ENCODE data around the gene DCLK1. TPM values are rescaled to one million over a fixed set of nuclear protein-coding genes. Genes with fewer than 3 reads are reported as not detected.

DCLK1 gene
- total RNA-seq, 1 experiment from 2014 or later, result 36.2 TPM

- H3K27me3 Mint-ChIP-seq (ENCODE audit: low read depth), result no peaks in the 10 kb centered on the region
- Histone ChIP-seq H2AFZ (ENCODE audit: low read length) (no peak overlapping the region), H2BK15ac (ENCODE audit: low read depth, low read length) (no peak overlapping the region), H2BK20ac (ENCODE audit: low read depth, low read length, poor library complexity, severe bottlenecking) (no peak overlapping the region), H2BK12ac (ENCODE audit: insufficient read length, low read depth, low read length) (no peak overlapping the region), H2AK5ac (ENCODE audit: insufficient read length, low read length) (no peak overlapping the region), H2BK5ac (ENCODE audit: insufficient read length, low read length) (no peak overlapping the region), H3K14ac (ENCODE audit: insufficient read depth, low read length) (no peak overlapping the region), H4K20me1 (ENCODE audit: control insufficient read depth, insufficient read depth, insufficient read length) (no peaks in the 10 kb centered on the region), H3K9me3 (ENCODE audit: control insufficient read depth, low read depth, low read length) (no peaks in the 10 kb centered on the region), H3K23ac (ENCODE audit: insufficient read length, low read depth, low read length) (no peak overlapping the region), H3K79me1 (ENCODE audit: insufficient read depth, low read depth, low read length, poor library complexity, severe bottlenecking) (no peaks in the 10 kb centered on the region), H3K4me2 (ENCODE audit: insufficient read depth, insufficient read length, low read length) (no peak overlapping the region), H4K5ac (ENCODE audit: insufficient read length, low read depth, low read length) (no peak overlapping the region), H3T11ph (ENCODE audit: low read length) (no peak overlapping the region), H3K79me2 (ENCODE audit: insufficient read depth, low read length) (no peaks in the 10 kb centered on the region), H3K27ac (ENCODE audit: insufficient read length, low read depth, low read length) (no peak overlapping the region), H3K9ac (ENCODE audit: extremely low read depth, insufficient read length, low read length) (no peak overlapping the region), H3K56ac (ENCODE audit: insufficient read length, low read depth, low read length) (no peak overlapping the region), H3K27me3 (ENCODE audit: insufficient read depth, low read length) (no peaks in the 10 kb centered on the region), H4K8ac (replicated peaks; ENCODE audit: insufficient read length, low read depth, low read length) (no peak overlapping the region), H3K4ac (ENCODE audit: low read depth, low read length) (no peak overlapping the region), H3K18ac (ENCODE audit: insufficient read length, low read depth, low read length) (no peak overlapping the region), H3K4me1 (ENCODE audit: insufficient read depth, low read length) (peaks cover 27% of the 10 kb centered on the region; the same call in 1 of the 2 replicates), H2BK120ac (ENCODE audit: low read depth, low read length, poor library complexity, severe bottlenecking) (no peak overlapping the region), H4K91ac (ENCODE audit: insufficient read length, low read depth, low read length) (no peak overlapping the region), H3K23me2 (ENCODE audit: insufficient read length, low read depth, low read length, poor library complexity, severe bottlenecking) (no peaks in the 10 kb centered on the region)
- DNase-seq, result no peak
- no peak for TF ChIP-seq CTCF (conservative IDR thresholded peaks at IDR 0.05)
- no peak overlapping the region for H3K4me3 Mint-ChIP-seq
- peak overlapping the region in 1 of 3 experiments; percentile 71; a peak in 2 of 7 replicates for H3K27ac Mint-ChIP-seq
- H3K9me3 Mint-ChIP-seq, result no peaks in the 10 kb centered on the region
- H3K36me3 Mint-ChIP-seq (ENCODE audit: insufficient read depth in 1 of 3, low read depth in 3 of 3), result no peaks in the 10 kb centered on the region; a peak in 1 of 7 replicates
- peaks cover 53 to 55% of the 10 kb centered on the region in 2 experiments for H3K4me1 Mint-ChIP-seq
- WGBS (ENCODE audit: extremely low coverage, insufficient read length, low lambda C conversion rate), result no CpG with 5 or more reads among the region's 3 CpGs
Observed at GRCh38 chr13:35860661-35861060, 270.5 kb downstream of the DCLK1 start.
